ENCODE measurements around the gene MARCHF10. TPM values are rescaled to one million over a fixed set of nuclear protein-coding genes. Genes with fewer than 3 reads are reported as not detected.

Gene MARCHF10
- total RNA-seq, 1 experiment from 2014 or later, result 0.39 TPM

GRCh38 chr17:62745806-62746205, 62.3 kb downstream of the MARCHF10 start:
- Histone ChIP-seq H3K4me3 (ENCODE audit: low read depth in 2 of 2, low read length in 2 of 2) (no peak overlapping the region), H3K27me3 (ENCODE audit: control insufficient read depth, insufficient read depth, low read length) (no peaks in the 10 kb centered on the region), H3K36me3 (ENCODE audit: control insufficient read depth, insufficient read depth, low read length) (no peaks in the 10 kb centered on the region), H3K4me1 (ENCODE audit: control insufficient read depth, insufficient read depth, low read length) (no peaks in the 10 kb centered on the region), H3K9me3 (ENCODE audit: control insufficient read depth, insufficient read depth, low read depth, low read length) (no peaks in the 10 kb centered on the region), H3K27ac (ENCODE audit: low read length) (no peak overlapping the region)
- DNase-seq (ENCODE audit: low read depth, low spot score) (no peak), ATAC-seq (no peak)
- TF ChIP-seq SIN3A (IDR thresholded peaks at IDR 0.05; ENCODE audit: borderline replicate concordance, insufficient read depth, low read depth, low read length) (no peak), TCF7L2 (IDR thresholded peaks at IDR 0.05; ENCODE audit: low read depth, low read length) (no peak), POLR2AphosphoS5 (IDR thresholded peaks at IDR 0.05; ENCODE audit: low read depth, low read length) (no peak), REST (IDR thresholded peaks at IDR 0.05; ENCODE audit: insufficient read depth in 1 of 2, low read depth in 2 of 2, low read length in 1 of 2) (no peak), CTCF (IDR thresholded peaks at IDR 0.05) (no peak)
- BruUV-seq (replicated peaks), result no TSS peak
- intact Hi-C loops (cut with micrococcal nuclease; ENCODE audit: unreplicated experiment) (no loop called here), in situ Hi-C loops (cut with HindIII; ENCODE audit: low pct_unique_long_range_greater_than_20kb, low sequenced_read_pairs) (no loop called here)
- ChIA-PET CTCF (no interaction called here), POLR2A (no interaction called here)

- Histone ChIP-seq H3K4me3 (ENCODE audit: low read depth in 2 of 2, low read length in 2 of 2) (no peak overlapping the region), H3K27ac (ENCODE audit: low read length) (no peak overlapping the region), H3K9me3 (ENCODE audit: control insufficient read depth, insufficient read depth, low read depth, low read length) (no peaks in the 10 kb centered on the region), H3K4me1 (ENCODE audit: control insufficient read depth, insufficient read depth, low read length) (no peaks in the 10 kb centered on the region), H3K27me3 (ENCODE audit: control insufficient read depth, insufficient read depth, low read length) (no peaks in the 10 kb centered on the region), H3K36me3 (ENCODE audit: control insufficient read depth, insufficient read depth, low read length) (no peaks in the 10 kb centered on the region)
- POLR2A ChIA-PET, result no interaction called here
- ATAC-seq, result no peak
- intact Hi-C loops (cut with micrococcal nuclease; ENCODE audit: unreplicated experiment), result no loop called here
- in situ Hi-C loops (cut with HindIII; ENCODE audit: low pct_unique_long_range_greater_than_20kb, low sequenced_read_pairs), result no loop called here
- BruUV-seq (replicated peaks), result no TSS peak
- CTCF ChIA-PET, result no interaction called here
- TF ChIP-seq SIN3A (IDR thresholded peaks at IDR 0.05; ENCODE audit: borderline replicate concordance, insufficient read depth, low read depth, low read length), result no peak
- TF ChIP-seq CTCF (IDR thresholded peaks at IDR 0.05), result no peak
- TF ChIP-seq TCF7L2 (IDR thresholded peaks at IDR 0.05; ENCODE audit: low read depth, low read length), result no peak
- no peak for TF ChIP-seq REST (IDR thresholded peaks at IDR 0.05; ENCODE audit: insufficient read depth in 1 of 2, low read depth in 2 of 2, low read length in 1 of 2)
- no peak for TF ChIP-seq POLR2AphosphoS5 (IDR thresholded peaks at IDR 0.05; ENCODE audit: low read depth, low read length)
- DNase-seq (ENCODE audit: low read depth, low spot score), result no peak
Measured at GRCh38 chr17:62744259-62744658, 63.9 kb downstream of the MARCHF10 start.

All from Panc1 (cell line).